Tibial nerve (tissue), 4 donors: Measurements from ENCODE around the gene TMBIM6. TPM values are rescaled to one million over a fixed set of nuclear protein-coding genes. Genes with fewer than 3 reads are reported as not detected.
A peak's percentile ranks its signal among the peaks of the same experiment; 100 is the strongest.
"Not testable (repeated sequence)": the region's sequence is repeated elsewhere in the genome, so short reads cannot be mapped to it uniquely, and the experiment has no call there.

Experiments used
- DNase-seq, 2 donors: peaks; one replicate each; pipeline ENCODE4 v3.0.0-alpha.2; 2019; ENCODE audit warnings: low spot score in 2 of 2
- H3K27ac ChIP-seq, 4 donors: fragments of 200-600 bp; sonication (generic) in 3 of 4; one replicate each; pipeline ENCODE4 v1.5.1; 2017 to 2019; ENCODE audit warnings: mild to moderate bottlenecking in 1 of 4
- H3K27me3 ChIP-seq, 2 donors: fragments of 200-600 bp; sonication (generic) in 1 of 2; one replicate each; pipeline versions ENCODE4 v1.5.1 to v1.6.0; 2017 to 2019
- H3K36me3 ChIP-seq, 3 donors: fragments of 200-600 bp; sonication (generic); one replicate each; pipeline ENCODE4 v1.5.1; 2018 to 2019
- H3K4me1 ChIP-seq, 4 donors: fragments of 200-600 bp; sonication (generic) in 3 of 4; one replicate each; pipeline ENCODE4 v1.5.1; 2017 to 2019
- H3K4me3 ChIP-seq, 4 donors: fragments of 200-600 bp; sonication (generic) in 3 of 4; one replicate each; pipeline ENCODE4 v1.5.1; 2017 to 2019; ENCODE audit warnings: mild to moderate bottlenecking in 1 of 4, moderate library complexity in 1 of 4
- H3K9me3 ChIP-seq, 4 donors: fragments of 200-600 bp; sonication (generic) in 3 of 4; one replicate each; pipeline ENCODE4 v1.5.1; 2017 to 2019
- EP300 ChIP-seq, 2 donors: sonication (generic); formaldehyde crosslinking; IDR thresholded peaks; one replicate each; pipeline ENCODE4 v1.6.1; 2017; ENCODE audit warnings: antibody characterized with exemption in 2 of 2, mild to moderate bottlenecking in 1 of 2
- POLR2A ChIP-seq, 2 donors: fragments of 450-650 bp; IDR thresholded peaks; one replicate each; pipeline ENCODE4 v1.6.1; 2017; ENCODE audit warnings: antibody characterized with exemption in 2 of 2, mild to moderate bottlenecking in 2 of 2, moderate library complexity in 2 of 2
- WGBS, 2 donors: methylation state at CpG; one replicate each; pipeline ENCODE4 v1.1.5; 2018; 5-methylcytosine and 5-hydroxymethylcytosine counted together
- total RNA-seq, 4 donors: library from RNA; depleted of rRNA; stranded (reverse); fragments of >200 nt; gene quantifications; one replicate each; pipeline ENCODE4 v1.1.0, GENCODE V29; 2016
- TF ChIP-seq, protein P1 (sequence below), 5 experiments: fragments of 200-600 bp in 3 of 5; fragments of 450-650 bp in 2 of 5; sonication (generic) in 3 of 5; IDR thresholded peaks; one replicate each; pipeline ENCODE4 v1.5.1; 2016 to 2019; ENCODE audit warnings: antibody characterized with exemption in 5 of 5, mild to moderate bottlenecking in 3 of 5, moderate library complexity in 2 of 5

The TMBIM6 gene
- total RNA-seq, 4 donors from 2014 or later, result 284 to 404 (median 325) TPM

DNA sequence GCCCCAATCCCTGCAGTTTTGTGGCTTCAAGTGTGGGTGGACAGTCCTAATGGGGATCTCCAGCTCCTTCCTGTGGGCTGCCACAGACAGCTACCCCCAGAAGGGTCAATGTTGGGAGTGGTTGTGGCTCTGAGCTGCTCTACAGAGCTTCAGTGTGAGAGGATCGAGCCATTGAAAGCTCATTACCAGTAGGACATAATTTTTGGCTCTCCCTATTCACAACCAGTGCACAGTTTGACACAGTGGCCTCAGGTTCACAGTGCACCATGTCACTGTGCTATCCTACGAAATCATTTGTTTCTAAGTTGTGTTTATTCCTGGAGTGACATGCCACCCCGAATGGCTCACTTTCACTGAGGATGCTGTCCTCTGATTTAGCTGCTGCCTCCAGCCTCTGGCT, 22.8 kb downstream of the TMBIM6 start:
- DNase-seq, result no peak
- Histone ChIP-seq H3K27me3 (no peaks in the 10 kb centered on the region), H3K36me3 (peaks cover 0 to 66% (median 26%) of the 10 kb centered on the region in 3 donors), H3K4me1 (peaks cover 0 to 23% (median 3%) of the 10 kb centered on the region in 4 donors), H3K4me3 (no peak overlapping the region), H3K9me3 (no peaks in the 10 kb centered on the region), H3K27ac (peak overlapping the region in 1 of 4 donors; percentile 54)
- WGBS, 2 donors, result 62 to 77% methylated on average over 3 of the region's 3 CpGs
- TF ChIP-seq, protein P1, sequence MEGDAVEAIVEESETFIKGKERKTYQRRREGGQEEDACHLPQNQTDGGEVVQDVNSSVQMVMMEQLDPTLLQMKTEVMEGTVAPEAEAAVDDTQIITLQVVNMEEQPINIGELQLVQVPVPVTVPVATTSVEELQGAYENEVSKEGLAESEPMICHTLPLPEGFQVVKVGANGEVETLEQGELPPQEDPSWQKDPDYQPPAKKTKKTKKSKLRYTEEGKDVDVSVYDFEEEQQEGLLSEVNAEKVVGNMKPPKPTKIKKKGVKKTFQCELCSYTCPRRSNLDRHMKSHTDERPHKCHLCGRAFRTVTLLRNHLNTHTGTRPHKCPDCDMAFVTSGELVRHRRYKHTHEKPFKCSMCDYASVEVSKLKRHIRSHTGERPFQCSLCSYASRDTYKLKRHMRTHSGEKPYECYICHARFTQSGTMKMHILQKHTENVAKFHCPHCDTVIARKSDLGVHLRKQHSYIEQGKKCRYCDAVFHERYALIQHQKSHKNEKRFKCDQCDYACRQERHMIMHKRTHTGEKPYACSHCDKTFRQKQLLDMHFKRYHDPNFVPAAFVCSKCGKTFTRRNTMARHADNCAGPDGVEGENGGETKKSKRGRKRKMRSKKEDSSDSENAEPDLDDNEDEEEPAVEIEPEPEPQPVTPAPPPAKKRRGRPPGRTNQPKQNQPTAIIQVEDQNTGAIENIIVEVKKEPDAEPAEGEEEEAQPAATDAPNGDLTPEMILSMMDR (IDR thresholded peaks at IDR 0.05), result no peak
- TF ChIP-seq POLR2A (IDR thresholded peaks at IDR 0.05) (no peak), EP300 (IDR thresholded peaks at IDR 0.05) (no peak)

DNA sequence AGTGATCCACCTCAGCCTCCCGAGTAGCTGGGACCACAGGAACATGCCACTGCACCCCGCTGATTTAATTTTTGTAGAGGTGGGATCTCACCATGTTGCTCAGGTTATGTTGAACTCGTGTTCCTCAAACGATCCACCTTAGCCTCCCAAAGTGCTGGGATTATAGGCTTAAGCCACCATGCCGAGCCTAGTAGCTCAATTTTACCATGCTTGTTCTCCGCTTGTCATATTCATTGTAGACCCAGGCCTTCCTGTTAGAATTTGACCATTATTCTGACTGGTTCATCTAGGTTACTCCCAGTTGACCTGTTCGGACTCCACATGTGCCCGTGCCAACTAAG, 24.7 kb downstream of the TMBIM6 start:
- WGBS, 2 donors, result 88 to 94% methylated on average over 8 of the region's 8 CpGs
- Histone ChIP-seq H3K4me1 (peaks cover 0 to 23% (median 3%) of the 10 kb centered on the region in 4 donors), H3K36me3 (peaks cover 0 to 46% (median 19%) of the 10 kb centered on the region in 3 donors), H3K27ac (no peak overlapping the region), H3K27me3 (no peaks in the 10 kb centered on the region), H3K4me3 (no peak overlapping the region), H3K9me3 (no peaks in the 10 kb centered on the region)
- DNase-seq, result no peak
- no peak for TF ChIP-seq EP300 (IDR thresholded peaks at IDR 0.05)
- TF ChIP-seq, protein P1 (IDR thresholded peaks at IDR 0.05), result no peak
- TF ChIP-seq POLR2A (IDR thresholded peaks at IDR 0.05), result no peak

DNA sequence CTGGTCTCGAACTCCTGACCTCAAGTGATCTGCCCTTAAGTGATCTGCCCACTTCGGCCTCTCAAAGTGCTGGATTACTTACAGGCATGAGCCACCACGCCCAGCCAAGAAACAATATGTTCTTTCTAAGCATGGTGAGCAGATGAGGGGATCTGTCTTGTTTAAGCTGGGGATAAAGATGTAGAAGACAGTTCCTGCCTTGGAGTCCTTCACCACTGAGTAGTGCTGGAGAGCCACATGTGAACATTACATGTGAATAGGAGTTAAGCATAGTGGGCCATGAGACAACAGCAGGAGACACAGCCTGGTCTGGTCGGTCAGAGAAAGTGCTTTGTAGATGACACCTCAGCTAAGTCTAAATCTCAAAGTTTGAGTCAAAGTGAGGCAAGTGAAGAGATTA, 26.0 kb downstream of the TMBIM6 start:
- no peak for DNase-seq
- whole genome bisulfite sequencing, 2 donors, result 66 to 69% methylated on average over 4 of the region's 4 CpGs
- Histone ChIP-seq H3K4me1 (peaks cover 0 to 21% (median 3%) of the 10 kb centered on the region in 4 donors), H3K9me3 (no peaks in the 10 kb centered on the region), H3K4me3 (no peak overlapping the region), H3K36me3 (peaks cover 0 to 34% (median 9%) of the 10 kb centered on the region in 3 donors), H3K27ac (no peak overlapping the region), H3K27me3 (no peaks in the 10 kb centered on the region)
- no peak for TF ChIP-seq EP300 (IDR thresholded peaks at IDR 0.05)
- TF ChIP-seq, protein P1 (IDR thresholded peaks at IDR 0.05), result no peak
- TF ChIP-seq POLR2A (IDR thresholded peaks at IDR 0.05), result no peak

DNA sequence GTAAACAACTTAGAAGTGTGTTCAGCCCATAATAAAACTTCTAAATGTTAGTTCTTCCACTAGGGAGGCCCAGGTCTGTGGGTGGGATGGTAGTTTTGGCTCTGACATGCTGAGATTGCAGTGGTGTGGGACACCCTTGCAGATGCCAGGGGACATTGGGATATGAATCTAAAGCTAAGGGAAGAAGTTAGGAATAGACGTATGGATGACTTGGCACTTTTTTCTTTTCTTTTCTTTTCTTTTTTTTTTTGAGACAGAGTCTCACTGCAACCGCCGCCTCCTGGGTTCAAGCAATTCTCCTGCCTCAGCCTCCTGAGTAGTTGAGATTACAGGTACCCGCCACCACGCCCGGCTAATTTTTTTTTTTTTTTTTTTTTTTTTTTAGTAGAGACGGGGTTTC, 31.7 kb downstream of the TMBIM6 start:
- H3K4me3 ChIP-seq, H3K9me3 ChIP-seq, H3K36me3 ChIP-seq, DNase-seq, H3K27ac ChIP-seq, H3K27me3 ChIP-seq: not testable (repeated sequence)
- 80 to 84% methylated on average over 7 of the region's 7 CpGs for WGBS, 2 donors
- H3K4me1 ChIP-seq, result peaks cover 0 to 10% (median 0%) of the 10 kb centered on the region in 4 donors

DNA sequence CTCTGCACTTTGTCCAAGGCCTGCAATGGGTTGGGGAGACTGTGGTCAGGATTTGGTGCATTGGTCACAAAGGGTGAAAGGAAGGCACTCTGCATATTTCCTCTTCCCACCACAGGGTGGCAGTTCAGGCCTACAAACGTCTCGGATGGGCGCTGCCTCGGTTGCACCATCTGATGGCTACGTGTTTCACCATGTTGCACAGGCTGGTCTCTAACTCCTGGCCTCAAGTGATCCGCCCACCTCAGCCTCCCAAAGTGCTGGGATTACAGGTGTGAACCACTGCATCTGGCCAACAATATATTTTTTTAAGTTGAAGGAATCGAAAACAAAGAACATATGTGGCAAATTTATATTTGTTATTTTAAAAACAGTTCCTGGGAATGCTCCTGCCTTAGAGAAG, 35.1 kb downstream of the TMBIM6 start:
- no peak overlapping the region for H3K27ac ChIP-seq
- H3K27me3 ChIP-seq, result no peaks in the 10 kb centered on the region
- peak; percentile 46 to 66 for DNase-seq
- no peaks in the 10 kb centered on the region for H3K36me3 ChIP-seq
- peaks cover 0 to 11% (median 0%) of the 10 kb centered on the region in 4 donors for H3K4me1 ChIP-seq
- TF ChIP-seq POLR2A (IDR thresholded peaks at IDR 0.05) (no peak), EP300 (IDR thresholded peaks at IDR 0.05) (peak in 1 of 2 donors; percentile 38)
- TF ChIP-seq, protein P1 (IDR thresholded peaks at IDR 0.05), result peak; percentile 69 to 92 (median 80)
- no peak overlapping the region for H3K4me3 ChIP-seq
- WGBS, 2 donors, result 6 to 10% methylated on average over 7 of the region's 7 CpGs
- no peaks in the 10 kb centered on the region for H3K9me3 ChIP-seq

DNA sequence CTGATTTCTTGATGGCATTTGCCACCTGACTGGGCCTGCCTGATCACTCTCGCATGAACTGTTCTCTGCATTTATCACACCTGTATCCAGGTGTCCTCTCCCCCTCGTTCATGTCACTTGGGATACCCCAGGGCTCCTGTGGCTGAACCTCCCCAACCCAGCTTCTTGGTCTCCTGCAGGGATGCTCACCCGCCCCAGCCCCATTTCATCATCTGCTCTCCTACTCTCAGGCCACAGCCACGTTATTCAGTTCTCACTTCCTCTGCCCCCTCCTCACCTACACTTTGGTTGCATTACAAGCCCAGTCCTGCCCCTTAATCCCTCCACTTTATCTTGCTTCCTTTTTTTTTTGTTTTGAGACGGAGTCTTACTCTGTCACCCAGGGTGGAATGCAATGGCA, 35.5 kb downstream of the TMBIM6 start:
- WGBS, 2 donors, result 68 to 78% methylated on average over 5 of the region's 5 CpGs
- peaks cover 0 to 11% (median 0%) of the 10 kb centered on the region in 4 donors for H3K4me1 ChIP-seq
- no peak overlapping the region for H3K27ac ChIP-seq
- no peaks in the 10 kb centered on the region for H3K9me3 ChIP-seq
- DNase-seq, result no peak
- H3K36me3 ChIP-seq, result no peaks in the 10 kb centered on the region
- TF ChIP-seq EP300 (IDR thresholded peaks at IDR 0.05) (no peak), POLR2A (IDR thresholded peaks at IDR 0.05) (no peak)
- TF ChIP-seq, protein P1 (IDR thresholded peaks at IDR 0.05), result no peak
- H3K4me3 ChIP-seq, result no peak overlapping the region
- H3K27me3 ChIP-seq, result no peaks in the 10 kb centered on the region
